Left ventricle myocardium superior (tissue), 1 donor: ENCODE measurements around the gene CHAD. TPM values are rescaled to one million over a fixed set of nuclear protein-coding genes. Genes with fewer than 3 reads are reported as not detected.

Experiments used
- ATAC-seq: fragments of 200-7000 bp; cut with Tn5 transposase; one replicate; pipeline ENCODE4 v1.9.1; 2020; ENCODE audit warnings: mild to moderate bottlenecking, moderate library complexity
- DNase-seq: peaks from one replicate; pipeline ENCODE4 v3.0.0-alpha.2; 2020
- intact Hi-C: fragments of 100-400 bp; cut with micrococcal nuclease; formaldehyde crosslinking; loops from one replicate; pipeline ENCODE4 v1.11.0; 2022
- long read RNA-seq: library from polyadenylated mRNA; unstranded; transcript quantifications from one replicate; pipeline ENCODE4 v2.0.0, GENCODE V29; 2021
- total RNA-seq: library from RNA; stranded (reverse); fragmentation: NEBNext Ultra II Directional; extraction: Animal tissue kit (Norgen Biotek cat#: 25700); gene quantifications from one replicate; pipeline ENCODE4 v1.2.1, GENCODE V29; 2021
- donor health status: DM: no; HTN: yes; CAD: no; lungs with severe emphysema.

The CHAD gene, protein sequence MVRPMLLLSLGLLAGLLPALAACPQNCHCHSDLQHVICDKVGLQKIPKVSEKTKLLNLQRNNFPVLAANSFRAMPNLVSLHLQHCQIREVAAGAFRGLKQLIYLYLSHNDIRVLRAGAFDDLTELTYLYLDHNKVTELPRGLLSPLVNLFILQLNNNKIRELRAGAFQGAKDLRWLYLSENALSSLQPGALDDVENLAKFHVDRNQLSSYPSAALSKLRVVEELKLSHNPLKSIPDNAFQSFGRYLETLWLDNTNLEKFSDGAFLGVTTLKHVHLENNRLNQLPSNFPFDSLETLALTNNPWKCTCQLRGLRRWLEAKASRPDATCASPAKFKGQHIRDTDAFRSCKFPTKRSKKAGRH
- 0.32 TPM for total RNA-seq
- long read RNA-seq, partial matches to known transcripts: 0 of 4 reads
- long read RNA-seq, other reads (novel, unspliced or antisense): 4 of 4 reads

DNA sequence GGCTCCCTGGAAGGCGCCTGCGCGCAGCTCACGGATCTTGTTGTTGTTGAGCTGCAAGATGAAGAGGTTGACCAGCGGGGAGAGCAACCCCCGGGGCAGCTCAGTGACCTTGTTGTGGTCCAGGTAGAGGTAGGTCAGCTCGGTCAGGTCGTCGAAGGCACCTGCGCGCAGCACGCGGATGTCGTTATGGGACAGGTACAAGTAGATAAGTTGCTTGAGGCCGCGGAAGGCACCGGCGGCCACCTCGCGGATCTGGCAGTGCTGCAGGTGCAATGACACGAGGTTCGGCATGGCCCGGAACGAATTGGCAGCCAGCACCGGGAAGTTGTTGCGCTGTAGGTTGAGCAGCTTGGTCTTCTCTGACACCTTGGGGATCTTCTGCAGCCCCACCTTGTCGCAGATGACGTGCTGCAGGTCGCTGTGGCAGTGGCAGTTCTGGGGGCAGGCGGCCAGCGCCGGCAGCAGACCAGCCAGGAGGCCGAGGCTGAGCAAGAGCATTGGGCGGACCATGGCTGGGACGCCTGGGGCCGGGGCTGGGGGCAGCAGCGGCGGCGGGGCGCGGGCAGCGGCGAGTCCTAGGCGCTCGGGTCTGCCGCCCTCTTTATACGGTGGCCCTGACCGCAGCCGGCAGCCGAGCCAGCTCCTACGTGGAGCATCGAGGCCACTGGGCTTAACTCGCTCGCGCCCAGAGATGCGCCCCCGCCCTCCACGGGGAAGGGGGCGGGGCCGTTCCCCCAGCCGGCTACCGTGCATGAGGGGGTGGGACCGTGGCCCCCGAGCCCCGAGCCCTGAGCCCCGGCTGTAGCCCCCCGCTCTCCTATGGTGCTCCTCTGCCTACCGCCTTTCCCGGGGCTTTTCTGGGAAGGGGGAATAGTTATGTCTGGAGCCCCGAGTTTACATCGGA lies at the start of gene CHAD:
Gene CHAD, minus strand, starts transcription at position 577 of the 904 bp plus-strand sequence. Its CDS starts 67 bp downstream, at position 510.
- DNase-seq: no peak
- intact Hi-C loops: no loop called here
- peak; percentile 45 for ATAC-seq

DNA sequence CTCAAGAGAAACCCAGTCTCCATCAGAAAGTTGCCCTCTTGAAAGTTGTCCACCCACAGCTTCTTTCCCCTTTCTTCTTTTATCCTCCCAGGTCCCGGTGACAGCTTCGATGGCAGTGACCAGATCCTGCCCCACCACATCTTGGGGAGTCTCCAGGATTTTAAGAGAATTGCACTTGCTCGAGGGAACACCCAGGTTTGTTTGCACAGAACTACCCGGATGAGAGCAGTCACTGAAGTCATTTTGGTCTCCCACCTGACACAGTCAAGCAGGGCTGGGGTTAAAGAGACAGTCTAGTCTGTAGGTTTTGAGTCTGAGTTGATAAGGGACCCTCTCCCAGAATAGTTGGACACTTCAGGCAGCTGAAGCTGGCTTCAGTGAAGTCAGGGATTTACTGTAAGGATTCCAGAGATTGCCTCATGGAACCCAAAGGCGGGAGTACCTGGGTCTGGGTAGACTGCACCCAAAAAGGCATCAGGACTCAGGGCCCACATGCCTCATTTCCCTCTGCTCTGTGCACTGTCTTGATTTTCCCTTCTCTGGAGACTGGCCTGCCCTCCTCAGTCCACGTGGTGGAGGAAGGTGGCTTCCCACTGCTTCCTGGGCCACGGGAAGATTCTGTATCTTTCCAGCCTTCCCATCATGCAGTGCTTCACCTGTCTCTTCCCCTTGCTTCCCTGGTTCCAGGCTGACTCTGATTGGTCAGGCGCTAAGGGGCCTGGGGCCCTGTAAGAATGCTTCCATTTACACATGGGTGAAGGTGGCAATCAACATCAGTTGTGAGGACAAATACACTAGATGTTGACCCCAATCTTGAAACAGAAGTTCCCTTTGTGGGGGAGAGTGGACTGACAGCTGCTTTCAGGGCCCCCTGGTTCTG lies 49.1 kb upstream of the CHAD start:
- no peak for ATAC-seq
- intact Hi-C loops: no loop called here

GRCh38 chr17:50517011-50517410 lies 48.3 kb upstream of the CHAD start:
- intact Hi-C loops: no loop called here
- ATAC-seq (peak; percentile 40), DNase-seq (no peak)

More for the DNA sequence above, 49.1 kb upstream of the CHAD start:
- no peak for DNase-seq

- ATAC-seq: peak; percentile 65
- intact Hi-C loops: no loop called here
- DNase-seq: peak; percentile 64
Observed at GRCh38 chr17:50514936-50515702, 46.4 kb upstream of the CHAD start.

DNA sequence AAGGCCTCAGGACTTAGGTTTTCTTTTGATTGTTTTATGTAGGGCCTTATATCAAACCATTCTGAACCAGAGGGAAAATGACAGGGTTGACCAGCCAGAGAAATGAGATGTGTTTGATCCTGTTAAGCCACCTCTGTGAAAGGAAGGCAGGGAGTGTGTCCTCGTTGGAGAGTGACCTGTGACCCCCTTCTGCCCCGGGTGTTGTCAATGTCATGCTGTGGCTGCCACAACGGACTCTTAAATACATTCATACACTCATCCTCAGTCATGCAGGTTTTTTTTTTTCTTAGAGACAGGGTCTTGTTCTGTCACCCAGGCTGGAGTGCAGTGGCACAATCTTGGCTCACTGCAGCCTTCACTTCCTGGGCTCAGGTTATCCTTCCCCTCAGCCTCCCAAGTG lies 45.7 kb upstream of the CHAD start:
- ATAC-seq (no peak), DNase-seq (no peak)
- intact Hi-C loops: no loop called here

- ATAC-seq (no peak), DNase-seq (no peak)
- intact Hi-C loops: no loop called here
Observed at GRCh38 chr17:50513495-50513894, 44.8 kb upstream of the CHAD start.

GRCh38 chr17:50511058-50511457 lies 42.4 kb upstream of the CHAD start:
- DNase-seq (no peak), ATAC-seq (no peak)

GRCh38 chr17:50508573-50509460 lies 40.1 kb upstream of the CHAD start:
- peak; percentile 31 for DNase-seq
- peak; percentile 5 for ATAC-seq
- intact Hi-C loops: no loop called here

More at GRCh38 chr17:50511058-50511457, 42.4 kb upstream of the CHAD start:
- intact Hi-C loops: no loop called here

DNA sequence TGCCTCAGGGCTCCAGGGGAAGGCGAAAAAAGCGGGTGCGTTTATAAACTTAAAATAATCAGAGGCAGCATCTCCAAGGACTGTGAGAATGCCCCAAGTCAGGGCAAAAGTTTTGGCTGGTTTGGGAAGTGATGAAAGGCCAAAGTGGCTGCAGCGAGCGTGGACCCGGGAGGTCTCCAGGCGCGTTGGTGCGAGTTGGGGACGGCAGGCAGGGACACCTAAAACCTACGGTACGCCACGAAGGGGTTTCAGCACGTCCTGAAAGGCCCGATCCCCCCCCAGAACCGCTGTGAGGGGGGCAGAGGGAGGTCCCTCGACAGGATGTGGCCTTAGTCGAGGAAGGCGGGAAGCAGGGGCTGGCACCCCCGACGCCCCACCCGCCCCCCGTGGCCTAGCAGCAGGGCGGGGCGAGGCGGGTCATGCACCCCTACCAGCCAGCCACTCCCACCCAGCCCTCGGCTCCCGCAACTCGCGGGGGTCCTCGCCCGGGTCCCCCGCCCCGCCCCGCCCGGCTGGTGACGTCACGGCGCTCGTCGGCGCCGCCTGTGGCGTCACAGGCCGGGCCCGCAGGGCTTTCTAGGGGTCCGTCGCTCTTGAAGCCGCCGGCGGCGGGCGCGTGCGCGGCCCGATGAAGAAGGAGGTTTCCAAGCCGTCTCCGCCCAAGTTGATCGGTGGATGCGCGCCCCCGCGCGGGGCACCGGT lies 39.3 kb upstream of the CHAD start, which contains the start of gene MYCBPAP:
Gene MYCBPAP, plus strand, starts transcription at position 569 of the 702 bp plus-strand sequence. CDS start 236 bp downstream, outside the sequence.
- DNase-seq: peak; percentile 92
- peak; percentile 87 for ATAC-seq
- intact Hi-C loops: no loop called here

- intact Hi-C loops: no loop called here
- no peak for DNase-seq
Observed at GRCh38 chr17:50506298-50506697, 37.6 kb upstream of the CHAD start.

DNA sequence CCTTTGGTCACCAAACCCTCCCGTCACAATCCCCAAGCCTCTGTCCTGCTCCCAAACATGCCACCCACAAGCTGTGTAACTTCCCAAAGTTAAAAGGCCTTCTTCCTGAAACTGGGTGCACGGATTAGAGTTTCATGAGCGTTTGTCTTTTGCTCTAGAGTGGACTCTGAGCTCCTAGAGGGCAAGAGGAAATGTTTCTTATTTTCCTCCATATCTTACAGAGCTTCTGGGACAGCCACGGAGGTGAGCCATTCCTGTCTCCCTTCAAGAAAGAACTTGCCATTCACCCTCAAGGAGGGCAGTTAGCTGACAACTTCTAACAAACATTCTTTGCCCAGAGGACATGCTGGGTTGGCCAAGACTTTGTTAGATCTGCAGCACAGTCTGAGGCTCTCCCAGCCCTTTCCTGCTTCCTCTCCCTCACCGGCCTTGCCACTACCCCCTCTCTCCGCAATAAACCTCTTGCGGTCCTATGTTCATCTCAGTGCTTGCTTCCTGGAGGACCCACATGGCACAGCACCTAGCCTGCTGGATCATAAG lies 37.0 kb upstream of the CHAD start:
- intact Hi-C loops: no loop called here
- no peak for ATAC-seq
- DNase-seq: no peak

More at GRCh38 chr17:50506298-50506697, 37.6 kb upstream of the CHAD start:
- no peak for ATAC-seq

GRCh38 chr17:50502301-50502990 lies 33.8 kb upstream of the CHAD start:
- ATAC-seq (no peak), DNase-seq (no peak)
- intact Hi-C loops: no loop called here

DNA sequence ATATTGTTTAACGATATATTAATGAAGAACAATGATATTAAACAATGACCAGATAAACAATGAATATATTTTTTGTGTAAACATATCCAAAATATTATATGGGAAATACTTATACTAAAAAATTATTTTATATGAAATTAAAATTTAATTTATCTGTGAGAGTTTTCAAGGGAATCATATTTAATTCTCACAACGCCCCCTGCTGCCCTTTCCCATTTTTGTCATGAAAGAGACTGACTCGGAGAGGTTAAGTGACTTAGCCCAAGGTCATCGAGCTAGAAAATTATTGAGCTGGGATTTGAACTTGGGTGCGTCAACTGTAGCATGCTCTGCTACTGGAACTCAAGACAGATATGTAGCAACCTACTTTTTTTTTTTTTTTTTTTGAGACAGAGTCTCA lies 32.4 kb upstream of the CHAD start:
- DNase-seq: no peak
- ATAC-seq: no peak
- intact Hi-C loops: no loop called here

GRCh38 chr17:50499721-50500120 lies 31.0 kb upstream of the CHAD start:
- intact Hi-C loops: no loop called here
- DNase-seq: no peak
- ATAC-seq: no peak

DNA sequence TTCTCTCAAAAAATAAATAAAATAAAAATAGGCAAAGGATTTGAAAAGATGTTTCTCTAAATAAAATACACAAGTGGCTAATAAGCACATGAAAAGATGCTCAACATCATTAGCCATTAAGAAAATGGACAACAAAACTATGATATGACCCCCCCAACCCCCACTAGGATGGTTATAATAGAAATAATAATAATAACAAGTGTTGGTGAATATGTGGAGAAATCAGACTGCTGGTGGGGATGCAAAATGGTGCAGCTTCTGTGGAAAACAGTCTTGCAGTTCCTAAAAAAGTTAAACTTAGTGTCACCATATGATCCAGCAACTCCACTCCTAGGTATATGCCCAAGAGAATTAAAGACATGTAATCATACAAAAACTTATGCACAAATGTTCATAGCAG lies 30.6 kb upstream of the CHAD start:
- no peak for DNase-seq
- intact Hi-C loops: no loop called here
- ATAC-seq: no peak
